GM23338 (cell line): ENCODE data around the gene SRP72.

Experiments used
- CTCF ChIP-seq, 2 experiments: fragments of 200-600 bp in 1 of 2; sonication (generic) in 1 of 2; conservative IDR thresholded peaks; 2 replicates each; pipeline versions ENCODE4 v1.5.1 to v1.6.1; 2016 to 2017; ENCODE audit warnings: antibody characterized with exemption in 2 of 2, low read depth in 2 of 2, mild to moderate bottlenecking in 2 of 2, moderate library complexity in 1 of 2
- EZH2phosphoT487 ChIP-seq: fragments of 200-600 bp; sonication (generic); IDR thresholded peaks from one replicate; pipeline ENCODE4 v1.8.1; 2018; ENCODE audit warnings: antibody characterized with exemption; ENCODE audit not compliant: unreplicated experiment
- POLR2AphosphoS5 ChIP-seq: IDR thresholded peaks from 2 replicates; pipeline ENCODE4 v1.6.1; 2016; ENCODE audit warnings: antibody characterized with exemption, low read depth
- REST ChIP-seq: IDR thresholded peaks from one replicate; pipeline ENCODE4 v1.6.1; 2018; ENCODE audit warnings: antibody characterized with exemption; ENCODE audit not compliant: unreplicated experiment
- STAT1 ChIP-seq: IDR thresholded peaks from one replicate; pipeline ENCODE4 v1.6.1; 2016; ENCODE audit warnings: antibody characterized with exemption; ENCODE audit not compliant: unreplicated experiment

- TF ChIP-seq STAT1 (no peak), EZH2phosphoT487 (no peak), POLR2AphosphoS5 (no peak), CTCF (conservative IDR thresholded peaks at IDR 0.05; ENCODE audit: low read depth in 2 of 2) (no peak), REST (no peak)
Observed at GRCh38 chr4:56477192-56477702, 9.8 kb downstream of the SRP72 start.
